CD8-positive, alpha-beta memory T cell (primary cell): ENCODE results near the gene PARL. TPM values are rescaled to one million over a fixed set of nuclear protein-coding genes. Genes with fewer than 3 reads are reported as not detected.

Experiments
- CTCF ChIA-PET: fragments of 350-600 bp; sonication (Branson Sonifier 250); formaldehyde crosslinking; loops from one replicate; lab custom pipeline; 2021; ENCODE audit warnings: antibody characterized with exemption; lab: Charles Lee
- POLR2A ChIA-PET: fragments of 350-600 bp; sonication (Branson Sonifier 250); formaldehyde crosslinking; loops from one replicate; lab custom pipeline; 2021; ENCODE audit warnings: antibody characterized with exemption; lab: Charles Lee
- DNase-seq, 5 donors: peaks; one replicate each; pipeline versions ENCODE4 v3.0.0 to v3.0.0-alpha.2; 2020 to 2022; ENCODE audit warnings: mixed read lengths in 1 of 5
- H3K27ac ChIP-seq: one replicate; pipeline ENCODE4 v1.7.0; 2013; ENCODE audit warnings: low read depth, mild to moderate bottlenecking, low read length, moderate library complexity
- H3K27me3 ChIP-seq: 2 replicates; pipeline ENCODE4 v1.7.0; 2013; ENCODE audit warnings: low read length, mild to moderate bottlenecking; ENCODE audit not compliant: insufficient read depth, poor library complexity, severe bottlenecking
- H3K36me3 ChIP-seq: 2 replicates; pipeline ENCODE4 v1.7.0; 2013; ENCODE audit warnings: mild to moderate bottlenecking, low read length, moderate library complexity; ENCODE audit not compliant: insufficient read depth
- H3K4me1 ChIP-seq: 2 replicates; pipeline ENCODE4 v1.7.0; 2013; ENCODE audit warnings: mild to moderate bottlenecking, low read length, moderate library complexity; ENCODE audit not compliant: insufficient read depth
- H3K4me3 ChIP-seq: 2 replicates; pipeline ENCODE4 v1.7.0; 2013; ENCODE audit warnings: mild to moderate bottlenecking, low read length
- H3K9me3 ChIP-seq: 2 replicates; pipeline ENCODE4 v1.7.0; 2013; ENCODE audit warnings: mild to moderate bottlenecking, low read length
- H3K27ac Mint-ChIP-seq, 8 donors: one replicate each; pipeline ENCODE4 v1.8.0; 2020 to 2021; ENCODE audit warnings: mixed read lengths in 8 of 8, mild to moderate bottlenecking in 6 of 8, inconsistent platforms in 3 of 8, moderate library complexity in 3 of 8
- H3K27me3 Mint-ChIP-seq, 2 donors: one replicate each; pipeline ENCODE4 v1.8.0; 2020 to 2021; ENCODE audit warnings: mixed read lengths in 2 of 2, mild to moderate bottlenecking in 1 of 2, moderate library complexity in 1 of 2
- H3K36me3 Mint-ChIP-seq, 3 donors: one replicate each; pipeline ENCODE4 v1.8.0; 2020 to 2021; ENCODE audit warnings: mixed read lengths in 3 of 3, inconsistent platforms in 1 of 3, mild to moderate bottlenecking in 1 of 3
- H3K4me1 Mint-ChIP-seq, 3 donors: one replicate each; pipeline ENCODE4 v1.8.0; 2020 to 2021; ENCODE audit warnings: mixed read lengths in 3 of 3, inconsistent platforms in 1 of 3, mild to moderate bottlenecking in 1 of 3
- H3K4me3 Mint-ChIP-seq, 7 donors: one replicate each; pipeline ENCODE4 v1.8.0; 2020 to 2021; ENCODE audit warnings: mixed read lengths in 7 of 7, mild to moderate bottlenecking in 6 of 7, moderate library complexity in 4 of 7, inconsistent platforms in 2 of 7
- H3K9me3 Mint-ChIP-seq, 5 donors: one replicate each; pipeline ENCODE4 v1.8.0; 2020 to 2022; ENCODE audit warnings: mixed read lengths in 5 of 5, mild to moderate bottlenecking in 3 of 5, moderate library complexity in 2 of 5, inconsistent platforms in 1 of 5
- polyA plus RNA-seq: library from polyadenylated mRNA; unstranded; fragments of 300-500 nt; fragmentation: Illumina TruSeq; gene quantifications from one replicate; pipeline ENCODE4 v1.2.3, GENCODE V29; 2021
- total RNA-seq, 2 experiments: library from RNA; stranded (reverse); gene quantifications; one replicate each; pipeline ENCODE4 v1.2.3, GENCODE V29; 2021

The PARL gene
- 10 to 100 TPM; 95.9 to 98.1 TPM for total RNA-seq
- 93.4 TPM for polyA plus RNA-seq

GRCh38 chr3:183884427-183885296 lies at the start of gene PARL:
Gene PARL (minus strand): TSS chr3:183884880. CDS start chr3:183884846, 34 bp downstream.
- peak; percentile 91 to 96 (median 93) for DNase-seq
- ChIA-PET CTCF (interaction anchor here (0.8 to 2.5 kb wide), 29 partner anchors 10 to 569 kb away, joined by 3 to 14 read pairs (median 5); partner anchors contain the start of genes ABCC5, EEF1AKMT4, MAP6D1 and MCF2L2), POLR2A (interaction anchor here (1.0 kb wide), 1 partner anchor 11 kb away, joined by 3 read pairs; no protein-coding TSS in a partner anchor)
- Mint-ChIP-seq H3K27ac (peak within 1 kb of the TSS; percentile 73 to 96 (median 88)), H3K27me3 (peaks cover 0 to 2% of the 10 kb centered on the region in 2 donors), H3K4me3 (peak within 1 kb of the TSS; percentile 86 to 97 (median 90)), H3K4me1 (peaks cover 38 to 50% (median 48%) of the 10 kb centered on the region in 3 donors), H3K36me3 (peaks cover 0 to 12% (median 1%) of the 10 kb centered on the region in 3 donors), H3K9me3 (no peaks in the 10 kb centered on the region)
- Histone ChIP-seq H3K27ac (peak within 1 kb of the TSS; percentile 81), H3K36me3 (no peaks in the 10 kb centered on the region), H3K4me3 (peak within 1 kb of the TSS; percentile 94), H3K4me1 (peaks cover 23% of the 10 kb centered on the region), H3K27me3 (no peaks in the 10 kb centered on the region), H3K9me3 (no peaks in the 10 kb centered on the region)

DNA sequence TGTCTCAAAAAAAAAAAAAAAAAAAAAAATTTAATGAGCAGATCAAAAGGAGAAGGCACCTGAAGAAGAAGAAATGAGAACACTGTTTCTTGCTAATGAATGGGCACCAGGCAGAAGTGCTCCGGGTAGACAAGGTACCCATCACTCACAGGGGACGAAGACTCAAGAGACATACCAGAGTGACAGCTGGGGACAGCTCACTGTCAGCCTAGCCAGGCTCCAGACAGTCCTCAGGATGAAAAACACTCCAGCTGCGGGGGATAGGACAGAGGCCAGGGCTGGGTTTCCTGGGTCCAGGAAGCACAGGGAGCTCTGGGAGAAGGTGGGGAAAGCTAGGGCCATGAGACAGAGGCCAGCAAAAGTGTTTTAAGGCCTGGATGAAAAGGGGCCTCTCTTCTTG lies 48.5 kb upstream of the PARL start:
- H3K9me3 Mint-ChIP-seq: no peaks in the 10 kb centered on the region
- Histone ChIP-seq H3K27ac (no peak overlapping the region), H3K36me3 (peaks cover 6% of the 10 kb centered on the region), H3K4me1 (no peaks in the 10 kb centered on the region), H3K9me3 (no peaks in the 10 kb centered on the region), H3K27me3 (no peaks in the 10 kb centered on the region), H3K4me3 (no peak overlapping the region)
- DNase-seq: no peak
- POLR2A ChIA-PET: no interaction called here
- H3K4me3 Mint-ChIP-seq: no peak overlapping the region
- CTCF ChIA-PET: interaction anchor here (0.7 kb wide), 1 partner anchor 581 kb away, joined by 3 read pairs; no protein-coding TSS in a partner anchor
- peaks cover 16 to 58% (median 22%) of the 10 kb centered on the region in 3 donors for H3K36me3 Mint-ChIP-seq
- H3K27me3 Mint-ChIP-seq: no peaks in the 10 kb centered on the region
- H3K27ac Mint-ChIP-seq: peak overlapping the region in 2 of 8 donors; percentile 9 to 89
- H3K4me1 Mint-ChIP-seq: no peaks in the 10 kb centered on the region

DNA sequence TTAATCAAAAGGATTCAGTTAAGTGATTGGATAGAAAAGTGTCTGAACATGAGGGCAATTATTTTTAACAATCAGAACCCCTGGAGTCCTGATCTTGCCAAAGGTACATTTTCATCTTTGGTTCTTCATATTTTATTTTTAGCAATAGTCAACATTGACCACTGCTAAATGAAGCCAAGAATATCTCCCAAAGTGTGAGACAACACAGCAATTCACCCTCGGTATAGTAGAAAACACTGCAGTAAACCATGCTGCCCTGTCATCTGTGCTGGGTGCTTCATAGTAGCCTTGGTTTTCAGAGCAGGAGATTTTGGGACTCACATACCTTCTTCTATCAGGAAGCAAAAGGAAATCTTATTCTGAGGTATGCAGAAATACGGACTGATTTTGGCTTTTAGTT lies 47.2 kb upstream of the PARL start:
- DNase-seq: no peak
- Mint-ChIP-seq H3K4me1 (no peaks in the 10 kb centered on the region), H3K27ac (no peak overlapping the region), H3K4me3 (no peak overlapping the region), H3K27me3 (no peaks in the 10 kb centered on the region), H3K9me3 (no peaks in the 10 kb centered on the region), H3K36me3 (peaks cover 11 to 53% (median 21%) of the 10 kb centered on the region in 3 donors)
- Histone ChIP-seq H3K4me1 (no peaks in the 10 kb centered on the region), H3K36me3 (no peaks in the 10 kb centered on the region), H3K9me3 (no peaks in the 10 kb centered on the region), H3K27me3 (no peaks in the 10 kb centered on the region), H3K27ac (no peak overlapping the region), H3K4me3 (no peak overlapping the region)
- POLR2A ChIA-PET: no interaction called here
- CTCF ChIA-PET: no interaction called here

DNA sequence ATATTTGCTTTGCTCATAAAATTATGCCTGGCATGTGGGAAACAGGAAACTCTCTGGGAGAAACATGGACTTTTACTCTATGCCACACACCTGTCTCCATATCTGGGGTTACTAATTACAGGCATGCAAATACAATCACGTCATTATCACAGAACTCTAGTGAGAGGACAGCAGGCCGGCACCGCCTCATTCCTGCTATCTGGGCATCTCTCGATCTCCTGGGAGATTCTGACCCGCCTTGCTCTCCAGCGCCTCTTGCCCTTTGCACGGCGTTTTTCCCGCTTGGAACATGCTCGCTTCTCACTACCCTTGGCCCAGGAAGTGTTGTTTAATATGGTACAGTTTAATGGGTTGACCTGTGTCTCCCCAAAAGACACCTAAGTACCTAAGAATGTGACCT lies 45.4 kb upstream of the PARL start:
- H3K27ac ChIP-seq: no peak overlapping the region
- Mint-ChIP-seq H3K27ac (peak overlapping the region in 1 of 8 donors; percentile 25), H3K27me3 (no peaks in the 10 kb centered on the region)

GRCh38 chr3:183927059-183927458 lies 42.4 kb upstream of the PARL start:
- no peak overlapping the region for H3K27ac ChIP-seq
- peaks cover 1 to 56% (median 21%) of the 10 kb centered on the region in 3 donors for H3K36me3 Mint-ChIP-seq
- no peaks in the 10 kb centered on the region for H3K9me3 Mint-ChIP-seq
- H3K4me3 Mint-ChIP-seq: no peak overlapping the region
- CTCF ChIA-PET: no interaction called here
- no peak overlapping the region for H3K27ac Mint-ChIP-seq
- H3K27me3 Mint-ChIP-seq: no peaks in the 10 kb centered on the region
- H3K4me1 ChIP-seq: no peaks in the 10 kb centered on the region
- peaks cover 4% of the 10 kb centered on the region for H3K36me3 ChIP-seq
- no peaks in the 10 kb centered on the region for H3K9me3 ChIP-seq
- no peaks in the 10 kb centered on the region for H3K27me3 ChIP-seq
- H3K4me3 ChIP-seq: no peak overlapping the region
- POLR2A ChIA-PET: no interaction called here
- H3K4me1 Mint-ChIP-seq: no peaks in the 10 kb centered on the region
- DNase-seq: no peak

More for the DNA sequence above, 45.4 kb upstream of the PARL start:
- no peaks in the 10 kb centered on the region for H3K9me3 Mint-ChIP-seq
- H3K4me1 Mint-ChIP-seq: no peaks in the 10 kb centered on the region
- Histone ChIP-seq H3K9me3 (no peaks in the 10 kb centered on the region), H3K36me3 (peaks cover 4% of the 10 kb centered on the region), H3K4me3 (no peak overlapping the region), H3K4me1 (no peaks in the 10 kb centered on the region), H3K27me3 (no peaks in the 10 kb centered on the region)
- peaks cover 4 to 50% (median 16%) of the 10 kb centered on the region in 3 donors for H3K36me3 Mint-ChIP-seq
- ChIA-PET POLR2A (no interaction called here), CTCF (no interaction called here)
- no peak for DNase-seq
- H3K4me3 Mint-ChIP-seq: no peak overlapping the region

GRCh38 chr3:183924956-183925355 lies 40.3 kb upstream of the PARL start:
- DNase-seq: no peak
- H3K27ac Mint-ChIP-seq: peak overlapping the region in 1 of 8 donors; percentile 59
- Histone ChIP-seq H3K9me3 (no peaks in the 10 kb centered on the region), H3K36me3 (peaks cover 4% of the 10 kb centered on the region), H3K27ac (no peak overlapping the region), H3K4me3 (no peak overlapping the region), H3K27me3 (no peaks in the 10 kb centered on the region), H3K4me1 (no peaks in the 10 kb centered on the region)
- no peaks in the 10 kb centered on the region for H3K4me1 Mint-ChIP-seq
- H3K36me3 Mint-ChIP-seq: peaks cover 0 to 63% (median 21%) of the 10 kb centered on the region in 3 donors
- H3K4me3 Mint-ChIP-seq: no peak overlapping the region
- H3K9me3 Mint-ChIP-seq: no peaks in the 10 kb centered on the region
- no peaks in the 10 kb centered on the region for H3K27me3 Mint-ChIP-seq
- POLR2A ChIA-PET: no interaction called here
- CTCF ChIA-PET: no interaction called here

- Mint-ChIP-seq H3K4me3 (no peak overlapping the region), H3K9me3 (no peaks in the 10 kb centered on the region), H3K4me1 (no peaks in the 10 kb centered on the region), H3K27me3 (no peaks in the 10 kb centered on the region), H3K27ac (peak overlapping the region in 1 of 8 donors; percentile 59), H3K36me3 (peaks cover 0 to 64% (median 25%) of the 10 kb centered on the region in 3 donors)
- H3K36me3 ChIP-seq: peaks cover 4% of the 10 kb centered on the region
- H3K4me1 ChIP-seq: no peaks in the 10 kb centered on the region
- H3K9me3 ChIP-seq: no peaks in the 10 kb centered on the region
- POLR2A ChIA-PET: no interaction called here
- no peak overlapping the region for H3K4me3 ChIP-seq
- no peaks in the 10 kb centered on the region for H3K27me3 ChIP-seq
- DNase-seq: no peak
- CTCF ChIA-PET: no interaction called here
- H3K27ac ChIP-seq: no peak overlapping the region
These were observed 39.9 kb upstream of the PARL start for GRCh38 chr3:183924543-183924942.

DNA sequence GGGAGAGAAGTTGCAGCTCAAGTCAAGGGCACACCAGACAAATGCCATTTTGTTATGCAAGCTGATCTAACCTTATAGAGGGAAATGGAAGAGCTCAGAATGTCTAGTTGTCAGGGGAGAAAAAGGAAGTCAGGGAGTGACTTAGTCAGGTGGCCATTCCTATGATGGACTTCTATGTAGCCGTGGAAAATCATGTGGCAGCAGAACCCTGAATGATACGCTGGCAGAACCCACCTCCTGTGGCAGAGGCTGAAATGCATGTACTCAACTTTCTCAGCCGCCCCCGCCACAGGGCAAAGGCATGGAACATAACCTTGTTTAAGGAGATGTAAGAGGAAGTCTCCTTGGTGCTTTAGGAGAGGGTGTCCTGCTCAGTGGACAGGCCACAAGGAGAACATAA lies 37.7 kb upstream of the PARL start:
- no peaks in the 10 kb centered on the region for H3K9me3 ChIP-seq
- DNase-seq: no peak
- H3K27ac ChIP-seq: no peak overlapping the region
- Mint-ChIP-seq H3K9me3 (no peaks in the 10 kb centered on the region), H3K27ac (no peak overlapping the region), H3K4me1 (no peaks in the 10 kb centered on the region), H3K27me3 (no peaks in the 10 kb centered on the region), H3K4me3 (no peak overlapping the region), H3K36me3 (peaks cover 0 to 55% (median 20%) of the 10 kb centered on the region in 3 donors)
- POLR2A ChIA-PET: no interaction called here
- no peaks in the 10 kb centered on the region for H3K4me1 ChIP-seq
- CTCF ChIA-PET: interaction anchor here (0.5 kb wide), 1 partner anchor 365 kb away, joined by 3 read pairs; no protein-coding TSS in a partner anchor
- H3K27me3 ChIP-seq: no peaks in the 10 kb centered on the region
- peaks cover 4% of the 10 kb centered on the region for H3K36me3 ChIP-seq
- H3K4me3 ChIP-seq: no peak overlapping the region
